Neural progenitor cell (in vitro differentiated cells): ENCODE data around the gene CASTOR1. TPM values are rescaled to one million over a fixed set of nuclear protein-coding genes. Genes with fewer than 3 reads are reported as not detected.

ENCODE experiments used
- DNase-seq: peaks from one replicate; pipeline ENCODE4 v3.0.0-alpha.2; 2016; ENCODE audit warnings: low spot score
- H2AFZ ChIP-seq: fragments of 200-600 bp; sonication (generic); replicated peaks from 2 replicates; pipeline ENCODE4 v1.6.1; 2016; ENCODE audit warnings: antibody characterized with exemption
- H3F3A ChIP-seq: fragments of 200-600 bp; sonication (generic); 2 replicates; pipeline ENCODE4 v1.6.1; 2016; ENCODE audit warnings: antibody characterized with exemption, low read depth
- H3K27ac ChIP-seq: fragments of 200-600 bp; sonication (generic); 2 replicates; pipeline ENCODE4 v1.5.1; 2016; ENCODE audit warnings: mild to moderate bottlenecking
- H3K27me3 ChIP-seq: fragments of 200-600 bp; sonication (generic); 2 replicates; pipeline ENCODE4 v1.6.1; 2016; ENCODE audit warnings: mild to moderate bottlenecking, moderate library complexity
- H3K36me3 ChIP-seq: fragments of 200-600 bp; sonication (generic); 2 replicates; pipeline ENCODE4 v1.5.1; 2016
- H3K4me1 ChIP-seq: fragments of 200-600 bp; sonication (generic); 2 replicates; pipeline ENCODE4 v1.6.1; 2016; ENCODE audit warnings: mixed run types
- H3K4me2 ChIP-seq: fragments of 200-600 bp; sonication (generic); 2 replicates; pipeline ENCODE4 v1.6.1; 2016
- H3K4me3 ChIP-seq: fragments of 200-600 bp; sonication (generic); 2 replicates; pipeline ENCODE4 v1.5.1; 2016
- H3K79me2 ChIP-seq: fragments of 200-600 bp; sonication (generic); 2 replicates; pipeline ENCODE4 v1.6.1; 2016; ENCODE audit warnings: low read depth
- H3K9ac ChIP-seq: fragments of 200-600 bp; sonication (generic); 2 replicates; pipeline ENCODE4 v1.6.1; 2016
- H3K9me3 ChIP-seq: fragments of 200-600 bp; sonication (generic); 2 replicates; pipeline ENCODE4 v1.5.1; 2016; ENCODE audit warnings: low read depth
- H4K20me1 ChIP-seq: fragments of 200-600 bp; sonication (generic); 2 replicates; pipeline ENCODE4 v1.6.1; 2016; ENCODE audit warnings: low read depth
- H3K27ac Mint-ChIP-seq: 3 replicates; pipeline ENCODE4 v1.8.0; 2021; ENCODE audit warnings: mixed read lengths
- H3K27me3 Mint-ChIP-seq: 2 replicates; pipeline ENCODE4 v1.8.0; 2022; ENCODE audit warnings: low read depth, mild to moderate bottlenecking, inconsistent platforms, moderate library complexity, mixed read lengths; ENCODE audit not compliant: insufficient read depth
- H3K36me3 Mint-ChIP-seq: 3 replicates; pipeline ENCODE4 v1.8.0; 2021; ENCODE audit warnings: mixed read lengths
- H3K4me1 Mint-ChIP-seq: 3 replicates; pipeline ENCODE4 v1.8.0; 2021; ENCODE audit warnings: mixed read lengths
- H3K4me3 Mint-ChIP-seq: 3 replicates; pipeline ENCODE4 v1.8.0; 2021; ENCODE audit warnings: mild to moderate bottlenecking, moderate library complexity, mixed read lengths
- H3K9me3 Mint-ChIP-seq: 3 replicates; pipeline ENCODE4 v1.8.0; 2020; ENCODE audit warnings: mixed read lengths
- CTCF ChIP-seq: fragments of 200-600 bp; sonication (generic); IDR thresholded peaks from 2 replicates; pipeline ENCODE4 v1.5.1; 2017; ENCODE audit warnings: antibody characterized with exemption, mild to moderate bottlenecking
- EZH2 ChIP-seq: fragments of 200-600 bp; sonication (generic); IDR thresholded peaks from 2 replicates; pipeline ENCODE4 v1.6.1; 2017; ENCODE audit warnings: antibody characterized with exemption, mild to moderate bottlenecking, moderate library complexity
- EZH2phosphoT487 ChIP-seq: fragments of 200-600 bp; sonication (generic); IDR thresholded peaks from 2 replicates; pipeline ENCODE4 v1.6.1; 2017; ENCODE audit warnings: antibody characterized with exemption
- total RNA-seq: library from RNA; depleted of rRNA; stranded (reverse); fragments of >200 nt; gene quantifications from 2 replicates; pipeline ENCODE4 v1.2.3, GENCODE V29; 2015; ENCODE audit warnings: low replicate concordance

The CASTOR1 gene
- total RNA-seq, 1 donor from 2014 or later = 6.2 TPM

GRCh38 chr22:30315962-30316576 lies 26.8 kb upstream of the CASTOR1 start:
- H2AFZ ChIP-seq = no peak overlapping the region
- no peak overlapping the region for H3K4me3 Mint-ChIP-seq
- H3K27ac ChIP-seq = no peak overlapping the region
- H3K4me1 Mint-ChIP-seq = peaks cover 4% of the 10 kb centered on the region
- H3K36me3 ChIP-seq = no peaks in the 10 kb centered on the region
- H4K20me1 ChIP-seq = peaks cover 15% of the 10 kb centered on the region
- H3K27me3 ChIP-seq = no peaks in the 10 kb centered on the region
- H3K4me2 ChIP-seq = no peak overlapping the region
- no peak for DNase-seq
- no peak overlapping the region for H3K4me3 ChIP-seq
- H3K27ac Mint-ChIP-seq = no peak overlapping the region
- no peaks in the 10 kb centered on the region for H3K79me2 ChIP-seq
- no peaks in the 10 kb centered on the region for H3K4me1 ChIP-seq
- H3K9me3 ChIP-seq = no peaks in the 10 kb centered on the region
- TF ChIP-seq EZH2 (no peak), EZH2phosphoT487 (no peak), CTCF (no peak)
- H3K27me3 Mint-ChIP-seq = peaks cover 2% of the 10 kb centered on the region
- H3F3A ChIP-seq = no peaks in the 10 kb centered on the region
- H3K9me3 Mint-ChIP-seq = no peaks in the 10 kb centered on the region
- H3K36me3 Mint-ChIP-seq = no peaks in the 10 kb centered on the region
- no peak overlapping the region for H3K9ac ChIP-seq

- no peak for TF ChIP-seq EZH2phosphoT487
- no peak for TF ChIP-seq CTCF
- no peak for TF ChIP-seq EZH2
- H3K27me3 Mint-ChIP-seq = peaks cover 2% of the 10 kb centered on the region
- H3K4me1 Mint-ChIP-seq = peaks cover 4% of the 10 kb centered on the region
- no peak overlapping the region for H2AFZ ChIP-seq
- H3K9ac ChIP-seq = no peak overlapping the region
- no peak overlapping the region for H3K4me3 Mint-ChIP-seq
- H3K27me3 ChIP-seq = no peaks in the 10 kb centered on the region
- H3K79me2 ChIP-seq = no peaks in the 10 kb centered on the region
- H3K36me3 Mint-ChIP-seq = no peaks in the 10 kb centered on the region
- no peak overlapping the region for H3K27ac Mint-ChIP-seq
- no peak overlapping the region for H3K27ac ChIP-seq
- no peak for DNase-seq
- H4K20me1 ChIP-seq = peaks cover 15% of the 10 kb centered on the region
- H3K9me3 Mint-ChIP-seq = no peaks in the 10 kb centered on the region
- no peak overlapping the region for H3K4me2 ChIP-seq
- no peaks in the 10 kb centered on the region for H3K36me3 ChIP-seq
- H3F3A ChIP-seq = no peaks in the 10 kb centered on the region
- no peaks in the 10 kb centered on the region for H3K9me3 ChIP-seq
- H3K4me1 ChIP-seq = no peaks in the 10 kb centered on the region
- no peak overlapping the region for H3K4me3 ChIP-seq
These were observed 25.6 kb upstream of the CASTOR1 start for GRCh38 chr22:30314915-30315314.

GRCh38 chr22:30313527-30314363 lies 24.4 kb upstream of the CASTOR1 start:
- TF ChIP-seq EZH2 (no peak), EZH2phosphoT487 (no peak), CTCF (no peak)
- no peaks in the 10 kb centered on the region for H3K36me3 Mint-ChIP-seq
- Histone ChIP-seq H3K4me1 (no peaks in the 10 kb centered on the region), H3K4me2 (no peak overlapping the region), H3K27ac (no peak overlapping the region), H3K9ac (no peak overlapping the region), H3K4me3 (no peak overlapping the region), H4K20me1 (peaks cover 15% of the 10 kb centered on the region), H3F3A (no peaks in the 10 kb centered on the region), H3K79me2 (no peaks in the 10 kb centered on the region), H3K27me3 (no peaks in the 10 kb centered on the region), H3K9me3 (no peaks in the 10 kb centered on the region), H3K36me3 (no peaks in the 10 kb centered on the region), H2AFZ (no peak overlapping the region)
- no peak for DNase-seq
- no peak overlapping the region for H3K4me3 Mint-ChIP-seq
- no peaks in the 10 kb centered on the region for H3K9me3 Mint-ChIP-seq
- H3K27me3 Mint-ChIP-seq = peaks cover 2% of the 10 kb centered on the region
- peaks cover 4% of the 10 kb centered on the region for H3K4me1 Mint-ChIP-seq
- H3K27ac Mint-ChIP-seq = no peak overlapping the region
